ENCODE data around the gene AMZ1.
"Not testable (repeated sequence)": the region's sequence is repeated elsewhere in the genome, so short reads cannot be mapped to it uniquely, and the experiment has no call there.

Gene AMZ1

DNA sequence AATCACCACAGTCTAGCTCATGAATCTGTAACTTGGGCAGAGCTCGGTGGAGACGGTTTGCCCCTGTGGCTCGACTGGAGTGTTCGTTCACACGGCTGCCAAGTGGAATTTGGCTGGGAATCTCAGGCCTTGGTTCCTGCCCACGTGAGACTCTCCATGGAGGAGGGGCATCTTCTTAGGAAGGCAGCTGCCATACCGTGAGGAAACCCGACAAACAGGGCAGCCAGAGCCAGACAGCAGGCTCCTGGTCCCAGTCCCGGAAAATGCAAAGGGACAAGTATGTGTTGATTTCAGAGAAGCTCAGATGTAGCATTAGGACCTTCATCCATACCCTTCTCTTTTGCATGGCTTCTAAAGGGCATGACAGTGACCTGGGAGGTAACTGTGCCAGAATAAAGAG lies 26.6 kb downstream of the AMZ1 start:
- no peak for DNase-seq

DNA sequence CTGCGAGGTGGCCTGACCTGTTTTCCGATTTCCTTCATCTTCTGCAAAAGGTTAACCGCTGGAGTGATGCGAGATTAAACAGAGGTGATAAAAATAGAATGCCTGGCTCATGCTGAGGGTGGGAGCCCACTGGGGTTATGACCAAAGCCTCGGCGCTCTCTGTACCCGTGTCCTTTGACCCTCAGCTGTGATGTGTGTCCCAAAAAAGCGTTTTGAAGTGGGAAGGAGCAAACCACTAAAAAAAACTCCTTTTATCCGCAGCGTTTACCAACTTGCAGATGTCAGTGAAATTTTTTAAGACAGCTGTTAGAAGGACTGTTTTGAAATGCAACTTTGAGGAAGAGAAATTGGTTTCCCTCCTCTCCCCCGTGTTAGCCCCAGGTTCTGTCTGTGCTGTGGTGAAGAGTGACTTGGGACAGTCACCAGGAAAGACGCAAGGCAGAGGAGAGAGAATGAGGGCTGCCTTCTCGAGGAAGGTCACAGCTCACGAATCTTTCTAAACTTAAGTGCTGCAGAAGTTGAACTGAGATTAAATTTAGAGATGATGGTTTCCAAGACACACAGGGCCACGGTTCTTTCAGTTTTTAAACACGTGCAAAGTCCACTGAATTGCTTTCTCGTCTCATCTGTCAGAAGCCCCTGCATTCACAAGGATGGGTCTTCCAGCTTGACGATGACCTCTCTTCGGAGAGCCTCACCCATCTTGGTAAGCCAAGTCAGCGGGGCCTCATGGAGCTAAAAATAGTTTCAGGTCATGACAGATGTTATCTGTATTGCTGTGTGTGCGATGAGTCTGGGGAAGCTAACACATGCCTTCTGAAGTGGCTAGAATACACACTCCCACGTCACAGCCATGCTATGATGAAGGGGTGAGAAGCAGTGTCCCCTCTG lies 27.6 kb downstream of the AMZ1 start:
- peak; percentile 58 for DNase-seq

DNA sequence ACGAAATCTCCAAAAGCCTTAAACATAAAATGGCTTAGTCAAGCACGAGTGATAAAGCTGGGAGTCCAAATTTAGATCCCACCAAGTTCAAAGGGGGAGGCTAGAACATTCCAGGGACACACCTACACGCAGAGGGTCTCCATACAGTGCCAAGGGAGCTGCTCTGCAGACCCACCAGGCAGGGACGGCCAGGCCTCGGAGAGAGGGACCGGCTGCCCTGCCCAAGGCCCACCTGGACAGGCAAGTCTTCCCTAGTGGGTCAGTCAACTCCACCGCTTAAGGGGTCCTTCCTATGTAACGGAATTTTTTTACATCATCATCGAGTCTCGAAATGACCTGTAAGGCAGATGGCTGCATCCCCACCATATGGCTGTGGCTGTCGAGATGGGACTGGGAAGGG lies 28.5 kb downstream of the AMZ1 start:
- no peak for DNase-seq

DNA sequence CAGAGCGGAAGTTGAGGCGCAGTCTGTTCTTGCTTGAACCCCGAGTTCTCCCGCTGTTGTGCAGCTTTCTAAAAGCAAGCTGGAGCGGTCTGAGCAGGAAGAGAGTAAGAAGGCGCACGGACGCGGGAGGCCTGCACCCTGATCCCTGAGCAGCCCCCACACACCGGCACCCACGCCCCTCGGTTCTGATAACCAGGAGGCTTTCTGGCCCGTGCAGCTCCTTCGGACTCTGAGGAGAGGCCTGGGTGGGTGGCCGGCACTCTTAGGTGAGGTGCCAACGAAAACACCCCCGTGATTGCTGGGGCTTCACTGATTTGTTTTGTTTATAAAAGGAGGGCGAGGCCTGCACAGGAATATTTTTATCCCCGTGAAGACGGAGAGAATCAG lies 28.9 kb downstream of the AMZ1 start:
- DNase-seq = no peak

DNA sequence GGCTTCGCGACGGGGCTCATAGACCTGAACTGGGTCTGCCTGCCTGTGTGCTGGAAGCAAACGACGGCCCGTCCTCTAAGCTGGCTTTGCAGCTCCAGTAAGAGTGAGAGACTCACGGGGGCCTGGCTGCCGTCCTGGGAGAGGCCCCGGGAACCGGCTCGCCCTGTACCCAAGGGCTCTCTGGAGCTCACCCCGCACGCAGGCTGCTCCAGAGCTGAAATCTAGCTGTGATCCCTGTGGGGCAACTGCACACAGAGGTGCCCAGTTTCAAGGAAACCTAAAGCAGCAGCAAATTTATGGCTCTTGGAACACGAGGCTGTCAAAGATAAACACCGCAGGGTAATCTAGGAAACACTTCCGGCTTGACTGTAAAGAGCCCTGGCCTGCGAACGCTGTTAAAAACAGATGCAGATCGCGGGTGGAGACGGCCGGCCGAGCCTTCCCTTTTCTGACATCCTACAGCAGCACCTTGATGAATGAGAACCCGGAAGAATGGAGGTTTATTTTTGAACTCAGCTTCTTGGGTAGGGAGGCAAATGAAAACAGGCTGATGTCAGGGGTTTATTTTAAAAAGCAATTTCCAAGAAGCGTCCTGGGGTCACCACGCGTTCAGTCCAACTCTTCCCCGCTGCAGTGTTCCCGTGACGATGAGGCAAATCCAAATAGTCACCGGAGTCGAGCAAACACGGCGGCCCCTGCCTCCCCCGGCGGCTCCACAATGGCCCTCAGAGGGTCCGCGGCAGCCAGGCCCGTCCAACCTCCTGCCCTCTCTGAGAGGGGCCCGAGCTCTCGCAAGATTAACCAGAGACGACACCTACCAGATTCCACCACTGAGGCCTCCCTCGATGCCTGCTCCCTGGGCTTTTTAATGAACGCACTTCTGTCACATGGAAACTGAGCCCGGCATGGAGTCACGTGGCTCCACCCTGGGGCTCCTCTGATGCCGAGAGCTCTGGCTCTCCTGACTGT lies 29.6 kb downstream of the AMZ1 start:
- peak; percentile 20 for DNase-seq

DNA sequence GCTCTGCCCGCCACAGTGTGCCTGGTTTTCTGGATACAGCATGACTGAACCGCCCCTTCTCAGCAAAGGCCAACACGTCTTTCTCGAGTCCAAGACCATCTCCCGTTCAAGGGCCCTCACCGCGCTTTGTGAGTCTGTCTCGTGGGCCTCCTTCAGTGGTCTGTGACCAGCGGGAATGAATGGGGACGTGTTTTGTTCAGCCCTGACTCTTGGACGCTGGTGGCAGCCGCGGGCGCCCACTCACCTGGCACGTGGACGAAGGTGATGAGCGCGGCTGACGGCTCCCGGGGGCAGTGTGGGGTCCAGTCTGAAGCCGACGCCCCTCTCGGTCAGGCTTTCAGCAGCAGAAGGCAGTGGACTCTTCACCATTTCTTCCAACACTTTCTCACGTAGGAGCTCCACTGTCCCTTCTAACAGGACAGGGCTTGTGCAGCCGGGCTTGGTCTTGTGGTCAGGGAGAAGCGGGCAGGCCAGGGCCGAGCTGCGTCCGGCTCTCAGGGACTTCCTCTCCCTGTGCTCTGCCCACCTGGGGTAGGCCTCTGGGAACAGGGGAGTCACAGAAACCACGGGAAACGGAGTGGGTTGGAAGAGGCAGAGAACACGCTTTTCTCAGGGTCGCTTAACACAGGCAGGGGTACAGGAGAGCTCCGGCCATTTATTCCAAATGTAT lies 30.4 kb downstream of the AMZ1 start:
- no peak for DNase-seq

DNA sequence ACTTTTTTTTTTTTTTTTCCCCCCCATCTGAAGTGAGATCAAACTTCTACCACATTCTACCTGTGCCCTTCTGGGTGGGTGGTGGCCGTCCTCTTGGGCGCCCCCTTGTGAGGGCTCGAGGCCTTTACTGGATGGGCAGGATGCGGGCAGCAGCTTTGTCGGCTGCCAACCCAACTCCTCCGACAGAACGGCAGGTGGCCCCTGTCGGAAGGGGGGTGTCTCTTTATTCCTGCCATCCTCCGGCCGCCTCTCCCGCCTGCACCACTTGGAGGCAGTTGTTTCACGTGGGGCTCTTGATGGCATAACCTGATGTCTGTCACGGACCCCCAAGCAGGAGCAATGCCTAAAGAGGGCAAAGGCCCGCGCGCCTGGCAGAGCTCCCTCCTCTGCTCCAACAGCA lies 31.0 kb downstream of the AMZ1 start:
- DNase-seq = peak; percentile 80

DNA sequence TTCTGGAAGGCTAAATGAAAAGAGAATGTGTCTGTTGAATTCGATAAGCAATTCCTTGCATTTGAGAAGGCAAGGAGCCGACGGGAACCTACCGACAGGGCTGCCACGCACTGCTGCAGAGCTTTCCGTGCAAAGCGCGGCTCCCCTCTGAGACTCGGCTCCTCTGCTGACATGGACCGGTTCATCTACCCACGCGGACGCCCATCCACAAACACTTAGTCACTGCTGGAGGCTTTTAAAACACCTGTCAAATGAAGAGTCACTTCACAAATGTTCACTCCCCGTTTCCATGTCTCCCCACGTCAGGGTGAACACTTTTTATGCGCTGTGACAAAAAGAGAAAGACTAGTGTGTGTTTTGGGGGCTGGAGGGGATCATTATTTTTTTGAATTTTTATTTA lies 32.0 kb downstream of the AMZ1 start:
- DNase-seq = peak; percentile 29

DNA sequence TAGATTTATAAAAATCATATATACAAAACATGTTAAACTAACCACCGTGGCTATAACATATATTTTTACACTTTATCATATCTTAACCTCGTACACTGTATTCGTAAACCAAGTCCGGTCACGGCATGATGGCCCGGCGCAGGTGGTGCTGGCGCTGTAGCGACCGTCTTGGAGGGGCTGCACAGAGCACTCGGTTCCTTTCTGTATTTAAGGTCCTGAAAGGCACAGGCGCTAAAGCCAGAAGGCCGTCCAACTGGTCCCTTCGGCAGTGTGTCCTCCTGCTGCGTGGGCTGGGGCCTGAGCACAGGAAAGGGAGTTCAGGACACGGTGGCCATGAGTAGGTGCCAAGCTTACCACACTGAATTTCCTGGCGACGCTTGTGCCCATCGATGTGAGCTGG lies 33.8 kb downstream of the AMZ1 start:
- no peak for DNase-seq

DNA sequence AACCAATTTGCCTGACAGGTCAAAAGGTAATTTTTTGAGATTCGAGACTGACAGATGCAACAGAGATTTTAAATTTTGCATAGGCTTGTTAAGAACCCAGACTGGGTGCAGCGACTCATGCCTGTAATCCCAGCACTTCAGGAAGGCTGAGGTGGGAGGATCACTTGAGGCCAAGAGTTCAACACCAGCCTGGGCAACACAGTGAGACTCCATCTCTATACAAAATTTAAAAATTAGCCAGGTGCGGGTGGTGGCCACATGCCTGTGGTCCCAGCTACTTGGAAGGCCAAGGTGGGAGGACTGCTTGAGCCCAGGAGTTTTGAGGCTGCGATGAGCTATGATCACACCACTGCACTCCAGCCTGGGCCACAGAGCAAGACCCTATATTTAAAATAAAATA lies 34.6 kb downstream of the AMZ1 start:
- DNase-seq = no peak

DNA sequence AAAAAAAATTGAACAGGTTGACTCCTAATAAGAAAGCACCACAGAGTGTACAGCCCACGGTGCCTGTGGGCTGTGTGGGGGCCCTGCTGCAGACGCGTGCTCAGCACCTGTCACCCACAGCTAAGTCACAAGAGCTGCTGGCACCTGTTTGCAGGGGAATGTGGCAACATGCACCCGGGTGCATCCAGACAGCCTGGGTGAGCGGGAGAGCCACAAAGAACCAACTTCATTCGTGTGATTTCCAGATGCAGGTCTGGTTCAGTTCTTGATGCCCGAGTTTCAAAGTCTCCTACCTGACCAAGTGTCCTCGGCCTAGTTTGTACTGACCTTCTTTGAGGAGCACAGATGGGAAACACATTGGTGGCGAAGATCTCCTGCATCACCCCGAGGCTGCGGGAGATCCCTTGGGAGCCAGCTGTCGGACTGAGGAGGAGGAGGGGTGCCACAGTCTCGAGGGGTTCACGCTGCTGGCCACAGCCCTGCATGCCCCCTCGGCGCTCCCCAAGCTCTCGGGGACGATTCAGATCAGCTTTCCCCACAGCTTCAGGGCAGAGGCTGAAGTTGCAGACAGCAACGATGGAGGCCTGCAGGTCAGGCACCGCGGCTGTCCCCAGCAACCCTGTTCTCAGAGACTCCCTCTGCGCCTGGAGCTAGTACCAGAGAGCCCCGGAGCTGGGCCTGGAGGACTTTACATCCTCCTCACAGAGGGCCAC lies 35.3 kb downstream of the AMZ1 start:
- no peak for DNase-seq

DNA sequence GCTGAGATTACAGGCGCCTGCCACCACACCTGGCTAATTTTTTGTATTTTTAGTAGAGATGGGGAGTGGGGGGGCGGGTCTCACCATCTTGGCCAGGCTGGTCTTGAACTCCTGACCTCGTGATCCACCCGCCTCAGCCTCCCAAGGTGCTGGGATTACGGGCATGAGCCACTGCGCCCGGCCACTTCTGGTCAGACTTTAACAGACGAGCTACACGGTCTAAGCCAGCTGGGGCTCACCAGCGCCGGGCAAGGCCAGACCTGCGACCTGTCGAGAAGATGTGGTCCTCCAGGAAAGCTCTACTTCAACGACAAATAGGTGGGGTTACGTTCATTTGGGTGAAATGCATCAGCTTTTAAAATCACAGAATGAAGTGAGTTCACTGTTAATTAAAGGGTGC lies 36.0 kb downstream of the AMZ1 start:
- not testable (repeated sequence) for DNase-seq

DNA sequence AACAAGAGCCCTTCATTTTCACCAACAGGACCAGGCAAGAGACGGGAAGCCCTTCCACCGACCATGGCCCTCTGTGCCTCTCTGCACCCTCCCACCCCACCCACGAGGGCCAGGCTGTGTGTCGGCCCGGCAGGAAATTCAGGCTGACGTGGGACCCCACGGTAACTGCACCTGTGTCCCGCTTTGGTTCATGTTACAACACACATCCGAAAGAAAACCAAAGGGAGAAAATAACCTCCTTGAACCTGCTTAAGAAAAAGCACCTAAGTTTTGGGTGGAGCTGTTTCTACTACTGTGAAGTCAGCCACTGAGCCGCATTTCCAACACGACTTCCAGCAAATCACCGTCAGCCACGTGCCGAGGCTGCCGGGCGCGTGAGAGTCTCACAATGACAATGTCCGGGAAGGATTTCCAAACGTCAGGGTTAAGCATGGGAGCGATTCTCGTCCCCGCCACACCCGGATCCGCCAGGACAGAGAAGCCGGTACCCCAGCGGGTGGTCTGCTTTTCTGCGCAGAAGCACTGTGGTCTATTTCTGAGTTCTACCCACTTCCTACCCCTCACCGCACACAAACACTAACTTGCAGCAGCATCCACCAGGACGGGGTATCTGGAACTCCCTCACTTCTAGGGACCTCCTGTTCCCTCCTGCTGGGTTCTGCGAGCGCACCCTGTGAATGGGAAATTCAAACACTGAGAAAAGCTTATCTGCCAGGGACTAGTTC lies 36.6 kb downstream of the AMZ1 start:
- DNase-seq = no peak

DNA sequence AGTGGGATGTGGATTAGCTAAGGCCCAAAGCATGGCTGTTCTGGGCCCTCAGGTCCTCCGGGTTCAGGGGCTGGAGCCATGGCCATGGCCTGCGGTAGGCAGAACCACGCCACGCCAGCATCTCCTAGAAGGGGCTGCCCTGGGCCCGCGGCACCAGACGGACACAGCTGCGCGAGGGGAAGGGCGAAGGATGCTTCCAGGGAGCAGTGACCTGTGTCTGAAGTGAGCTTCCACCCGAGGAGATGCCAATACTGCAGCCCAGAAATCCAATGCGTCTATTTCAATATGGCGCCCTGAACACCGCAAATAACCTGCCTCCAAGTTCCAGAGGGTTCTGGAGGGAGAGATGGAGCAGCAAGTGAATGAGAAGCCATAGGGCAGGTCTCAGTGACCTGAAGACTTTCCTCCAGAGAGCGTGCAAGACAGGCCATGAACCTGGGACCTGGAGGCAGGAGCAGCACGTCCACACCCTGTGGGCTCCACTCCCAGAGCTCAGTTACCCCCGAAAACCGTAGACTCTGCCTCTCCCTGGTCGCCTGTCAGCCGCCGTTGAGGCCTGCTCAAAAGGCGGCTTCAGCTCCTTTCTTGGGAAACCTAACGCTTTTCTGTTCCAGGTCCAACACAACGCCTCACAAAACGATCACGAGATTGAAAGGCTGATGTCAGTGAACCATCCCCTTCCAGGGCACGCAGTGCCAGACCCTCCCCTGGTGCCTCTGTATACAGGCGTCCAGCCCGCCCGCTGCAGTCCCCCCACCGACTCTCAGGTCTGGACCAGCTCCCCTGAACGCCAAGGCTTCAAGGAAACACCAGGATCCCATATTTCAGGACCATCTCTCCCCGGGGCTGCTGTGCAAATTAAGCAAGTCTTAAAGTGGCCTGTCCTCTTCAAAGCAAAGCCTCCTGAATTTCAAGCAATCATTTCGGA lies 37.4 kb downstream of the AMZ1 start:
- DNase-seq = no peak

DNA sequence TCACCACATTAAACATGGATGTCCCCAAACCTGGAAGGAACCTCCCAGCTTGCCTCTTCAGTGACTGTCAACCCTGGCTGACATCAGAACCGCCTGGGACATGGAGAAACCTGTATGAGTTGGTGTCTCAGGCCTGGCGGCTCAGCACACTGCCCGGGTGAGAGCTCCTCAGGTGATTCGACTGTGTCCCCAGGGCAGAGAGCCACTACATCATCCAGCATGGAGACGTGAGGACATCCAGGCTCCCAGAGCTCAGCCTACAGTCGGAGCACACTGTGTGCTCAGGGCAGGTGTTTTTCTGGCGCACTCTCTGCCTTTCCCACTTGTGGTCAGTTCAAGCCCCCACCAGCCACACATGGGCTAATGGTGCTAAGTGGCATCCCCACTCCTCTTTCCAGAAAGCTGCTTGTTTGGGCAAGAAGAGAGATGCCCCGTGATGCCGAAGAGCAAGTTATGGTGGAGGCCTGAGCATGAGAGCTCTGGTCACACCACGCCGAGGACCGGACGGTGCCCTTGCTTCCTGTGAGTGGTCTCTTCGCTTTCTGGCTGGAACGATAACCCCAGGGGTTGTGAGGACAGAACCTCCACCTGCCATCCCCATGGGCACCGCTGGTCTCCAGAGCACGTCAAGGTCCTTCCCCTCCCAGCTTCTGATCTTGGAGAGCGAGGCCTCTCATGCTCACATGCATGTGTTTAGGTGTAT lies 38.5 kb downstream of the AMZ1 start:
- DNase-seq = no peak

DNA sequence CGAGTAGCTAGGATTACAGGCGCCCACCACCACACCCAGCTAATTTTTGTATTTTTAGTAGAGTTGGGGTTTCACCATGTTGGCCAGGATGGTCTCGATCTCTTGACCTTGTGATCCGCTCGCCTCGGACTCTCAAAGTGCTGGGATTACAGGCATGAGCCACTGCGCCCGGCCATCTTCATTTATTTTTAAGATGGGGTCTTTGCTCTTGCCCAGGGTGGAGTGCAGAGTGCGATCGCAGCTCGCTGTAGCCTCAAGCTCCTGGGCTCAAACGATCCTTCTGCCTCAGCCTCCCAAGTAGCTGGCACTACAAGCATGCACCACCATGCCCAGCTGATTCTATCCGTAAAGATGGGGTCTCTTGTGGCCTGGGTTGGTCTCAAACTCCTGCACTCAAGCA lies 39.2 kb downstream of the AMZ1 start:
- not testable (repeated sequence) for DNase-seq

DNA sequence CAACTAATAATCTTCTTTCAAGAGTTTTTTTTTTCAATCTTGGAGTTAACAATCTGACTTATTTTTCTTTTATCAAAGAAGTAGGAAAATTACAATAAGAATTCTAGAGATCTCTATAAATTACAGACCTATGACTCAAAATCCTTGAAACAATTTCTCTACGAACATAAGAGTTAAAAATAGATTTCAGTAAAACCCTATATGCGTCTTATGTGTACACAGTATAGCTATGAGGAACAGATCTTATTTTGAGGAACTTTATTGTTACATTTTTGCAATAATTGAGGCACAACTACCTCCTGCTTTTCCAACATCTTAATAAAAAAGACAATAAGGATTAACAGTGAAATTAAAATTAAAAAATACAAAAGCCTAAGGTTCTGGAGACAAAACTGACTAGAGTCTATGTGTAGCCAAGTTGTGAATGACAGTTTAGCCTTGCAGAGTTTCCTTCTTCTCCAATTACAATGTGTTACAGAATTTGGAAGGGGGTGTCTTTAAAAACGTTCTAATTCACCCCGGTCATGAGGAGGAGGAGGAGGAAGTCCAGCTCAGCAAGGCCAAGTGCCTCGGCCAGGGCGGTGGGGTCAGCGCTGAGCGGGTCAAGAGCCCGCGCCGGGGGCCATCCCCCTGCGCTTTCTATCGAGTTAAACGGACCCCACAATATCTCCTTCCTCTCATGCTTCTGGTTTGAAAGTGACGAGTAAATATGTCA lies 40.5 kb downstream of the AMZ1 start:
- no peak for DNase-seq

DNA sequence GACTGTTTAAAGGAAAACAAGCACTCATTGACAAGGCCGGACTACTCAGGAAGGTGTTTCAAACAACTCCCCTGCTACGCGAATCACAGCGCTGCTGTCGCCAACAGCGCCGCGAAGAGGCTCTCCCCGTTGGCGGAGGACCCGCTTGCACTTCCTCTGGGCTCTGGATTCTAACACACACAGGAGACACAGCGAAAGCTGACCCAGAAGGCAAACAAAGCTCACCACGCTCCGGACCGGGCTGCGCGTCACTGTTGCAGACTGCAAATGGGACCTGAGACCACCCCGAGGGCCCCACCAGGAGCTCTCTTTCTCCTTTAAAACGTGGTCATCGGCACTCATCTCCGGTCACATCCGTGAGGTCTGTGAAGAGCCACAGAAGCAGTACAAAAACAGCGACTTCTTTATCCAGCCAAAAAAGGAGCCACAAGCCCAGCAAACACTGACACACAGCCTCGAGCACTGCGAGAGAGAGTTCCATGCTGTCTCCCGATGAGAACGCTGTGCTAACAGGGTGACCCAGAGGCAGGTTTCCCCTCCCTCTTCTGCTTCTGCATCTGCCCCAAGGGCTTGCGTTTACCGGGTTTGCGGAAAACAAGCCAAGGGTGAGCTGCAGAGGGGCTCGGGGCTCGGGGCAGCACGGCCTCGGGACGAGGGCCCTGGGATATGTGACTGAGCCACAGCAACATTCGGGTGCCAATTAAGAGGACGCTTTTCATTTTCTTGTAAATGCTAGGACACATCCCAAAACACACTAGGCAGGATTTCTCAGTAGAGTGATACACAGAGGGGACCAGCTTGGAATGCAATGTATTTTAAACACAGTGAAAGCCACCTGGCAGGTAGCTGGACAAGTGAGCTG lies 41.3 kb downstream of the AMZ1 start:
- no peak for DNase-seq
